H1 (cell line): ENCODE measurements around the gene ZNF202. TPM values are rescaled to one million over a fixed set of nuclear protein-coding genes. Genes with fewer than 3 reads are reported as not detected.

Experiments
- CTCF ChIA-PET: fragments of 300-600 bp; sonication (Branson Sonifier 250); formaldehyde crosslinking; loops from one replicate; lab custom pipeline; 2021; ENCODE audit not compliant: partially characterized antibody; lab: Charles Lee
- POLR2A ChIA-PET: fragments of 300-600 bp; sonication (Branson Sonifier 250); formaldehyde crosslinking; loops from one replicate; lab custom pipeline; 2021; ENCODE audit warnings: inconsistent platforms; ENCODE audit not compliant: partially characterized antibody; lab: Charles Lee
- DNase-seq, 2 experiments: peaks; one replicate each; pipeline versions ENCODE4 v3.0.0 to v3.0.0-alpha.2; 2010 to 2022; ENCODE audit warnings: low spot score in 2 of 2, low read depth in 1 of 2, mixed read lengths in 1 of 2
- FAIRE-seq: peaks from 2 replicates; lab custom pipeline; 2011; peaks lifted over from hg19 to GRCh38; lab: Jason Lieb, UNC
- H2AFZ ChIP-seq: 2 replicates; pipeline ENCODE4 v1.8.1; 2012; ENCODE audit warnings: low read length, inconsistent platforms
- H2AK5ac ChIP-seq: 2 replicates; pipeline ENCODE4 v1.6.1; 2013; ENCODE audit warnings: low read depth, low read length
- H2BK120ac ChIP-seq: replicated peaks from 2 replicates; pipeline ENCODE3; 2013; ENCODE audit warnings: low read depth, low read length, inconsistent platforms
- H2BK12ac ChIP-seq: 2 replicates; pipeline ENCODE4 v1.6.1; 2013; ENCODE audit warnings: low read depth, low read length
- H2BK15ac ChIP-seq: 2 replicates; pipeline ENCODE4 v1.6.1; 2013; ENCODE audit warnings: low read length
- H2BK20ac ChIP-seq: 2 replicates; pipeline ENCODE4 v1.6.1; 2013; ENCODE audit warnings: low read length
- H2BK5ac ChIP-seq: 2 replicates; pipeline ENCODE4 v1.6.1; 2013; ENCODE audit warnings: low read depth, low read length
- H3K14ac ChIP-seq: 2 replicates; pipeline ENCODE4 v1.6.1; 2013; ENCODE audit warnings: inconsistent platforms; ENCODE audit not compliant: insufficient read length
- H3K18ac ChIP-seq: 2 replicates; pipeline ENCODE4 v1.6.1; 2013; ENCODE audit warnings: low read length; ENCODE audit errors: extremely low read depth
- H3K23ac ChIP-seq: 2 replicates; pipeline ENCODE4 v1.6.1; 2013; ENCODE audit warnings: inconsistent platforms; ENCODE audit not compliant: insufficient read length
- H3K23me2 ChIP-seq: 2 replicates; pipeline ENCODE4 v1.6.1; 2013; ENCODE audit warnings: low read depth, low read length
- H3K27ac ChIP-seq: 2 replicates; pipeline ENCODE4 v1.6.1; 2011; ENCODE audit warnings: low read depth, low read length, inconsistent platforms
- H3K27me3 ChIP-seq, 4 experiments: replicated peaks in 1 of 4; 1 replicate in 1 of 4; 2 replicates in 3 of 4; pipeline versions ENCODE4 v1.6.1 to v1.8.1; 2011 to 2013; ENCODE audit warnings: low read length in 3 of 4, mild to moderate bottlenecking in 3 of 4, inconsistent platforms in 2 of 4, mixed read lengths in 2 of 4, moderate library complexity in 1 of 4; ENCODE audit not compliant: control insufficient read depth in 3 of 4, insufficient read depth in 3 of 4; ENCODE audit errors: extremely low read depth in 1 of 4
- H3K36me3 ChIP-seq, 4 experiments: 2 replicates each; pipeline versions ENCODE4 v1.6.1 to v1.8.1; 2011 to 2013; ENCODE audit warnings: mild to moderate bottlenecking in 4 of 4, low read length in 3 of 4, moderate library complexity in 2 of 4, control low read depth in 1 of 4, inconsistent platforms in 1 of 4; ENCODE audit not compliant: insufficient read depth in 4 of 4, control insufficient read depth in 2 of 4
- H3K4ac ChIP-seq: replicated peaks from 2 replicates; pipeline ENCODE3; 2013; ENCODE audit warnings: low read length, low read depth, mixed read lengths, inconsistent platforms; ENCODE audit not compliant: insufficient read length
- H3K4me1 ChIP-seq, 4 experiments: replicated peaks in 1 of 4; 1 replicate in 1 of 4; 2 replicates in 3 of 4; pipeline versions ENCODE4 v1.6.1 to v1.8.1; 2011 to 2013; ENCODE audit warnings: low read length in 3 of 4, inconsistent platforms in 2 of 4, mixed read lengths in 1 of 4; ENCODE audit not compliant: insufficient read depth in 4 of 4, control insufficient read depth in 3 of 4
- H3K4me2 ChIP-seq, 2 experiments: 2 replicates each; pipeline versions ENCODE4 v1.6.1 to v1.8.1; 2011 to 2013; ENCODE audit warnings: low read depth in 2 of 2, low read length in 2 of 2, control low read depth in 1 of 2, inconsistent platforms in 1 of 2, mild to moderate bottlenecking in 1 of 2; ENCODE audit not compliant: insufficient read depth in 1 of 2
- H3K4me3 ChIP-seq, 4 experiments: fragments of 200-600, 300-600 bp in 1 of 4; sonication (generic), shearing (Covaris generic), sonication (Bioruptor Twin) in 1 of 4; 2 replicates each; pipeline versions ENCODE4 v1.5.1 to v1.8.1; 2011 to 2016; ENCODE audit warnings: low read length in 4 of 4, low read depth in 3 of 4, control low read depth in 2 of 4, inconsistent platforms in 2 of 4, mild to moderate bottlenecking in 2 of 4, mixed read lengths in 1 of 4, moderate library complexity in 1 of 4; ENCODE audit not compliant: insufficient read depth in 2 of 4; ENCODE audit errors: extremely low read depth in 1 of 4
- H3K56ac ChIP-seq: replicated peaks from 2 replicates; pipeline ENCODE3; 2013; ENCODE audit warnings: low read depth, mild to moderate bottlenecking, mixed read lengths, low read length, inconsistent platforms; ENCODE audit not compliant: insufficient read length
- H3K79me1 ChIP-seq: 2 replicates; pipeline ENCODE4 v1.6.1; 2013; ENCODE audit warnings: low read depth, low read length, control low read depth
- H3K79me2 ChIP-seq, 2 experiments: 2 replicates each; pipeline versions ENCODE4 v1.6.1 to v1.8.1; 2012 to 2013; ENCODE audit warnings: low read length in 2 of 2, mild to moderate bottlenecking in 2 of 2, inconsistent platforms in 1 of 2; ENCODE audit not compliant: insufficient read depth in 2 of 2, control insufficient read depth in 1 of 2
- H3K9ac ChIP-seq, 4 experiments: replicated peaks in 1 of 4; 1 replicate in 1 of 4; 2 replicates in 3 of 4; pipeline versions ENCODE4 v1.6.1 to v1.8.1; 2011 to 2013; ENCODE audit warnings: low read depth in 3 of 4, low read length in 3 of 4, control low read depth in 2 of 4, mild to moderate bottlenecking in 2 of 4, moderate library complexity in 2 of 4, inconsistent platforms in 1 of 4; ENCODE audit errors: extremely low read depth in 1 of 4
- H3K9me3 ChIP-seq, 2 experiments: 2 replicates each; pipeline versions ENCODE4 v1.6.1 to v1.8.1; 2012 to 2013; ENCODE audit warnings: mild to moderate bottlenecking in 2 of 2, moderate library complexity in 2 of 2, control low read depth in 1 of 2, inconsistent platforms in 1 of 2, low read depth in 1 of 2, low read length in 1 of 2, mixed read lengths in 1 of 2; ENCODE audit not compliant: insufficient read depth in 2 of 2
- H4K20me1 ChIP-seq, 2 experiments: replicated peaks in 1 of 2; 2 replicates each; pipeline versions ENCODE3 to v1.8.1; 2011 to 2013; ENCODE audit warnings: inconsistent platforms in 2 of 2, low read length in 2 of 2, mild to moderate bottlenecking in 1 of 2; ENCODE audit not compliant: insufficient read depth in 2 of 2, control insufficient read depth in 1 of 2
- H4K5ac ChIP-seq: 2 replicates; pipeline ENCODE4 v1.6.1; 2013; ENCODE audit warnings: low read length, low read depth, mixed read lengths, inconsistent platforms; ENCODE audit not compliant: insufficient read length
- H4K8ac ChIP-seq: 2 replicates; pipeline ENCODE4 v1.8.0; 2013; ENCODE audit warnings: mild to moderate bottlenecking, moderate library complexity, low read length, inconsistent platforms; ENCODE audit not compliant: insufficient read depth; ENCODE audit errors: extremely low read depth
- H4K91ac ChIP-seq: replicated peaks from 2 replicates; pipeline ENCODE3; 2013; ENCODE audit warnings: low read length, mixed read lengths, inconsistent platforms; ENCODE audit not compliant: insufficient read length
- ASH2L ChIP-seq: fragments of 200-600, 300-600 bp; sonication (generic); IDR thresholded peaks from one replicate; pipeline ENCODE4 v1.7.1; 2017; ENCODE audit warnings: low read length
- BCL11A ChIP-seq, 2 experiments: IDR thresholded peaks; one replicate each; pipeline ENCODE4 v1.6.1; 2011; ENCODE audit warnings: low read depth in 2 of 2, low read length in 2 of 2, mild to moderate bottlenecking in 2 of 2
- CBX5 ChIP-seq: fragments of 300-800, 300-1000 bp; sonication (generic); IDR thresholded peaks from 2 replicates; pipeline ENCODE4 v1.7.1; 2016; ENCODE audit warnings: antibody characterized with exemption, low read length, low read depth
- FOSL1 ChIP-seq: IDR thresholded peaks from 2 replicates; pipeline ENCODE4 v1.6.1; 2011; ENCODE audit warnings: mild to moderate bottlenecking, low read depth, low read length, moderate library complexity; ENCODE audit not compliant: insufficient read depth
- KDM5A ChIP-seq: fragments of 200-600 bp; IDR thresholded peaks from 2 replicates; pipeline ENCODE4 v1.7.1; 2012; ENCODE audit warnings: mild to moderate bottlenecking, low read length, inconsistent platforms, mixed read lengths
- SIN3A ChIP-seq, 2 experiments: IDR thresholded peaks in 1 of 2; conservative IDR thresholded peaks in 1 of 2; 2 replicates each; pipeline ENCODE4 v1.6.1; 2011 to 2012; ENCODE audit warnings: low read length in 2 of 2, improper control_type of control experiment in 1 of 2, low read depth in 1 of 2, mild to moderate bottlenecking in 1 of 2
- SP1 ChIP-seq: IDR thresholded peaks from 2 replicates; pipeline ENCODE4 v1.6.1; 2011; ENCODE audit warnings: low read depth, low read length
- SP2 ChIP-seq: IDR thresholded peaks from 2 replicates; pipeline ENCODE4 v1.6.1; 2012; ENCODE audit warnings: mild to moderate bottlenecking, low read length, inconsistent platforms
- SP4 ChIP-seq: IDR thresholded peaks from 2 replicates; pipeline ENCODE4 v1.6.1; 2012; ENCODE audit warnings: low read length, inconsistent platforms
- TAF7 ChIP-seq: optimal IDR thresholded peaks from 2 replicates; pipeline ENCODE3; 2011; ENCODE audit warnings: low read depth, mild to moderate bottlenecking, inconsistent platforms, low read length, moderate library complexity, borderline replicate concordance
- TEAD4 ChIP-seq: IDR thresholded peaks from 2 replicates; pipeline ENCODE4 v1.6.1; 2012; ENCODE audit warnings: low read depth, low read length, inconsistent platforms, mixed read lengths
- WGBS, 2 experiments: shearing (Covaris generic) in 1 of 2; methylation state at CpG; one replicate each; pipeline versions ENCODE4 v1.1.6 to v1.1.7; 2013 to 2015; ENCODE audit warnings: low lambda C conversion rate in 2 of 2, mixed read lengths in 2 of 2, inconsistent platforms in 1 of 2, low coverage in 1 of 2, missing lambda C conversion rate in 1 of 2; ENCODE audit not compliant: insufficient replicate concordance in 2 of 2, insufficient coverage in 1 of 2, insufficient read length in 1 of 2; ENCODE audit errors: extremely low coverage in 1 of 2, missing lambda C conversion rate in 1 of 2; 5-methylcytosine and 5-hydroxymethylcytosine counted together
- polyA plus RNA-seq, 7 experiments: library from polyadenylated mRNA; depleted of rRNA in 3 of 7; stranded (reverse) in 5 of 7; unstranded in 2 of 7; fragments of >200 nt in 5 of 7; fragments of 200-250 nt in 2 of 7; gene quantifications; 1 replicate in 5 of 7; 2 replicates in 1 of 7; 4 replicates in 1 of 7; pipeline versions ENCODE4 v1.2.1 to v1.2.3, GENCODE V29; 2011 to 2013; ENCODE audit warnings: missing spikeins in 2 of 7, mixed read lengths in 2 of 7
- total RNA-seq: library from RNA; stranded (reverse); fragmentation: NEBNext Ultra II Directional; extraction: Animal tissue kit (Norgen Biotek cat#: 25700); gene quantifications from 2 replicates; pipeline ENCODE4 v1.2.1, GENCODE V29; 2021
- TF ChIP-seq, protein P1 (sequence below), 3 experiments: IDR thresholded peaks; 1 replicate in 2 of 3; 2 replicates in 1 of 3; pipeline versions ENCODE4 v1.5.1 to v1.6.1; 2011; ENCODE audit warnings: low read length in 3 of 3, mild to moderate bottlenecking in 3 of 3, inconsistent platforms in 2 of 3, low read depth in 1 of 3, moderate library complexity in 1 of 3; ENCODE audit not compliant: insufficient read depth in 1 of 3; ENCODE audit errors: control extremely low read depth in 1 of 3

The ZNF202 gene
- total and polyA plus RNA-seq, 2 of the 8 experiments (the other 6 are each of a cell fraction or from before 2014, with no cell fraction given), result 14.1 to 33.9 TPM

DNA sequence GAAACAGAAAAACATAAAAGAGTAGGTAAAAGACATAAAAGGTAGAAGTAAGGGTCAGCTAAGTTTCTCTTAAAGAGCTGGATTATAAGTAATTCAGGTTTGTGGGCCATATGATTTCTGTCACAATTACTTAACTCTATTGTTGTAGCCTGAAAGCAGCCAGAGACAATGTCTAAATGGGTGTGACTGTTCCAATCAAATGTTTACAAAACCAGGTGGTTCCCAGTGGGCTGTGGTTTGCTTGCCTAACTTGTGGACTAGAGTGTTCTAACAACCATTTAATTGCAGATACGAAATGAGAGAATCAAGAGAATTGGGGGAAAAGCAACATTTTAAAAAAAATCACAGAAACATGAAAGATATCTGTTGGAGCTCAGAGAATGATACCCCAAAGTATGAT, 42.1 kb upstream of the ZNF202 start:
- H3K27ac ChIP-seq, result no peak overlapping the region
- H4K5ac ChIP-seq, result no peak overlapping the region
- CTCF ChIA-PET, result no interaction called here
- no peak overlapping the region for H2AK5ac ChIP-seq
- WGBS, 2 experiments, result 83% methylated on average over 1 of the region's 1 CpG; no CpG with 5 or more reads in 1 of the 2 experiments
- TF ChIP-seq SP1 (no peak), FOSL1 (no peak), KDM5A (no peak), SP4 (no peak), SIN3A (conservative IDR thresholded peaks at IDR 0.05 in 1 of 2, IDR thresholded peaks at IDR 0.05 in 1 of 2; ENCODE audit: low read depth in 1 of 2, low read length in 2 of 2) (no peak), BCL11A (IDR thresholded peaks at IDR 0.05; ENCODE audit: low read depth in 2 of 2, low read length in 2 of 2) (no peak), CBX5 (no peak), SP2 (no peak), TEAD4 (no peak), TAF7 (no peak), ASH2L (no peak)
- TF ChIP-seq, protein P1, sequence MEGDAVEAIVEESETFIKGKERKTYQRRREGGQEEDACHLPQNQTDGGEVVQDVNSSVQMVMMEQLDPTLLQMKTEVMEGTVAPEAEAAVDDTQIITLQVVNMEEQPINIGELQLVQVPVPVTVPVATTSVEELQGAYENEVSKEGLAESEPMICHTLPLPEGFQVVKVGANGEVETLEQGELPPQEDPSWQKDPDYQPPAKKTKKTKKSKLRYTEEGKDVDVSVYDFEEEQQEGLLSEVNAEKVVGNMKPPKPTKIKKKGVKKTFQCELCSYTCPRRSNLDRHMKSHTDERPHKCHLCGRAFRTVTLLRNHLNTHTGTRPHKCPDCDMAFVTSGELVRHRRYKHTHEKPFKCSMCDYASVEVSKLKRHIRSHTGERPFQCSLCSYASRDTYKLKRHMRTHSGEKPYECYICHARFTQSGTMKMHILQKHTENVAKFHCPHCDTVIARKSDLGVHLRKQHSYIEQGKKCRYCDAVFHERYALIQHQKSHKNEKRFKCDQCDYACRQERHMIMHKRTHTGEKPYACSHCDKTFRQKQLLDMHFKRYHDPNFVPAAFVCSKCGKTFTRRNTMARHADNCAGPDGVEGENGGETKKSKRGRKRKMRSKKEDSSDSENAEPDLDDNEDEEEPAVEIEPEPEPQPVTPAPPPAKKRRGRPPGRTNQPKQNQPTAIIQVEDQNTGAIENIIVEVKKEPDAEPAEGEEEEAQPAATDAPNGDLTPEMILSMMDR (IDR thresholded peaks at IDR 0.05; ENCODE audit: control extremely low read depth in 1 of 3, insufficient read depth in 1 of 3, low read depth in 1 of 3, low read length in 3 of 3), result no peak
- FAIRE-seq (no peak), DNase-seq (no peak)
- H2BK20ac ChIP-seq, result no peak overlapping the region
- H4K20me1 ChIP-seq, result no peaks in the 10 kb centered on the region
- no peak overlapping the region for H3K4me3 ChIP-seq
- no peak overlapping the region for H2BK15ac ChIP-seq
- H3K18ac ChIP-seq, result no peak overlapping the region
- no peaks in the 10 kb centered on the region for H3K27me3 ChIP-seq
- H3K4me1 ChIP-seq, result peaks cover 0 to 3% (median 1%) of the 10 kb centered on the region in 4 experiments; a peak in 3 of 7 replicates
- peaks cover 0 to 8% of the 10 kb centered on the region in 2 experiments; a peak in 1 of 4 replicates for H3K9me3 ChIP-seq
- no peak overlapping the region for H2BK5ac ChIP-seq
- H2BK12ac ChIP-seq, result no peak overlapping the region
- H3K4me2 ChIP-seq, result no peak overlapping the region
- no peaks in the 10 kb centered on the region; a peak in 1 of 8 replicates for H3K36me3 ChIP-seq
- no peak overlapping the region for H3K23ac ChIP-seq
- POLR2A ChIA-PET, result no interaction called here
- no peak overlapping the region for H4K91ac ChIP-seq
- no peak overlapping the region for H3K4ac ChIP-seq
- no peak overlapping the region for H3K14ac ChIP-seq
- no peaks in the 10 kb centered on the region for H3K23me2 ChIP-seq
- no peak overlapping the region for H4K8ac ChIP-seq
- H3K9ac ChIP-seq, result no peak overlapping the region
- H3K79me2 ChIP-seq, result no peaks in the 10 kb centered on the region
- H3K79me1 ChIP-seq, result no peaks in the 10 kb centered on the region
- no peak overlapping the region for H3K56ac ChIP-seq
- H2BK120ac ChIP-seq, result no peak overlapping the region
- no peak overlapping the region for H2AFZ ChIP-seq
